Activated T-cell treated with anti-CD3 and anti-CD28 coated beads, Interleukin-2, amount 50 U/mL, for 24 hours (primary cell): Measurements from ENCODE around the gene ATG9B.

Experiments used
- DNase-seq: peaks from one replicate; pipeline ENCODE4 v3.0.0-alpha.2; 2020
- H3K27ac Mint-ChIP-seq: 2 replicates; pipeline ENCODE4 v1.8.0; 2020; ENCODE audit warnings: mild to moderate bottlenecking, mixed read lengths
- H3K27me3 Mint-ChIP-seq: 2 replicates; pipeline ENCODE4 v1.8.0; 2020; ENCODE audit warnings: mixed read lengths
- H3K36me3 Mint-ChIP-seq: 2 replicates; pipeline ENCODE4 v1.8.0; 2020; ENCODE audit warnings: low read depth, mixed read lengths
- H3K4me1 Mint-ChIP-seq: 2 replicates; pipeline ENCODE4 v1.8.0; 2020; ENCODE audit warnings: low read depth, mixed read lengths
- H3K4me3 Mint-ChIP-seq: 2 replicates; pipeline ENCODE4 v1.8.0; 2020; ENCODE audit warnings: mild to moderate bottlenecking, moderate library complexity, mixed read lengths
- H3K9me3 Mint-ChIP-seq: 2 replicates; pipeline ENCODE4 v1.8.0; 2020; ENCODE audit warnings: mixed read lengths

Gene ATG9B, protein sequence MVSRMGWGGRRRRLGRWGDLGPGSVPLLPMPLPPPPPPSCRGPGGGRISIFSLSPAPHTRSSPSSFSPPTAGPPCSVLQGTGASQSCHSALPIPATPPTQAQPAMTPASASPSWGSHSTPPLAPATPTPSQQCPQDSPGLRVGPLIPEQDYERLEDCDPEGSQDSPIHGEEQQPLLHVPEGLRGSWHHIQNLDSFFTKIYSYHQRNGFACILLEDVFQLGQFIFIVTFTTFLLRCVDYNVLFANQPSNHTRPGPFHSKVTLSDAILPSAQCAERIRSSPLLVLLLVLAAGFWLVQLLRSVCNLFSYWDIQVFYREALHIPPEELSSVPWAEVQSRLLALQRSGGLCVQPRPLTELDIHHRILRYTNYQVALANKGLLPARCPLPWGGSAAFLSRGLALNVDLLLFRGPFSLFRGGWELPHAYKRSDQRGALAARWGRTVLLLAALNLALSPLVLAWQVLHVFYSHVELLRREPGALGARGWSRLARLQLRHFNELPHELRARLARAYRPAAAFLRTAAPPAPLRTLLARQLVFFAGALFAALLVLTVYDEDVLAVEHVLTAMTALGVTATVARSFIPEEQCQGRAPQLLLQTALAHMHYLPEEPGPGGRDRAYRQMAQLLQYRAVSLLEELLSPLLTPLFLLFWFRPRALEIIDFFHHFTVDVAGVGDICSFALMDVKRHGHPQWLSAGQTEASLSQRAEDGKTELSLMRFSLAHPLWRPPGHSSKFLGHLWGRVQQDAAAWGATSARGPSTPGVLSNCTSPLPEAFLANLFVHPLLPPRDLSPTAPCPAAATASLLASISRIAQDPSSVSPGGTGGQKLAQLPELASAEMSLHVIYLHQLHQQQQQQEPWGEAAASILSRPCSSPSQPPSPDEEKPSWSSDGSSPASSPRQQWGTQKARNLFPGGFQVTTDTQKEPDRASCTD

DNA sequence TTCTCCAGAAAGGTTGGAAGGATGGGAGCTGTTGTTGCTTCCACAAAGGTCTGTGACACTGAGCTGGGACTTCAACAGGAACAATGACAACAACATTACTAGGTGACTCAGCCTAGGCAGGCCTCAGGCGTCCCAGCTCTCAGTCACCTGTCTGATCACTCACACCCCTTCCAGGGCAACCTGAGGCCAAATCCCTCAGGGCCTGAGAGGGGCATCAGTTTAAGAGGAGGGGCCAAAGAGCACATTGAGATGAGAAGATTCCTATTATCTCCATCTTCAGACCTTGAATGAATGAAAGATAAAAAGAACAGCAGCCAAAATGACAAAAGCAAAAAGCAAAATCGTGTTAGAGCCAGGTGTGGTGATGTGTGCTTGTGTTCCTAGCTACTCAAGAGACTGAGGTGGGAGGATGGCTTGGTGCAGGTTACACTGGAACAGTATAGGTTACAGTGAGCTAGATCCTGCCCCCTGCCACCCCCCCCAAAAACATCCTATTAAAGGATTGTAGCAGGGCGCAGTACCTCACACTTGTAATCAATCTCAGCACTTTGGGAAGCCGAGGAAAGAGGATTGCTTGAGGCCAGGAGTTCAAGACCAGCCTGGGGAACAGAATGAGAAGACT is at the start of gene ATG9B:
TSS of gene ATG9B (minus strand) at position 60 of the 622 bp plus-strand sequence. CDS start 71 bp downstream, outside the sequence.
- no peaks in the 10 kb centered on the region for H3K9me3 Mint-ChIP-seq
- H3K36me3 Mint-ChIP-seq: peaks cover 10% of the 10 kb centered on the region
- peaks cover 16% of the 10 kb centered on the region for H3K4me1 Mint-ChIP-seq
- no peak within 1 kb of the TSS for H3K4me3 Mint-ChIP-seq
- DNase-seq: no peak
- peaks cover 9% of the 10 kb centered on the region for H3K27me3 Mint-ChIP-seq
- no peak within 1 kb of the TSS for H3K27ac Mint-ChIP-seq

DNA sequence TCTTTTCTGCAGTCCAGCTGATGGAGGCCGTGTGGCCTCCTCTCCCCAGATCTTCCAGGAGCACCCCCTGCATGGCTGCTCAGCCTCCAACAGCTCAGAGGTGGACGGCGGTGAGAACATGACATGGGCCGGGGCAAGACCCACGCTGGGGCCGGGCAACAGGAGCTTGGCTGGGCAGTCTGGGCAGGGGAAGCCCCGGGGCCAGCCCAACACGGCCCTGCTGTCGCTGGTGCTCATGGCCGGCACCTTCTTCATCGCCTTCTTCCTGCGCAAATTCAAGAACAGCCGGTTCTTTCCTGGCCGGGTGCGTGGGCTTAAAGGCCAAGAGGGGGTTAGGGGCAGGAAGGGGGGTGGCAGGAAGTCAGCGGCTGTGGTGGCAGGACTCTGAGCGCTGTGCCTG is 49.7 kb upstream of the ATG9B start:
- Mint-ChIP-seq H3K9me3 (no peaks in the 10 kb centered on the region), H3K27ac (peak overlapping the region; percentile 47), H3K4me3 (no peak overlapping the region), H3K27me3 (no peaks in the 10 kb centered on the region), H3K36me3 (peaks cover 82% of the 10 kb centered on the region), H3K4me1 (peaks cover 10% of the 10 kb centered on the region)
- DNase-seq: no peak

DNA sequence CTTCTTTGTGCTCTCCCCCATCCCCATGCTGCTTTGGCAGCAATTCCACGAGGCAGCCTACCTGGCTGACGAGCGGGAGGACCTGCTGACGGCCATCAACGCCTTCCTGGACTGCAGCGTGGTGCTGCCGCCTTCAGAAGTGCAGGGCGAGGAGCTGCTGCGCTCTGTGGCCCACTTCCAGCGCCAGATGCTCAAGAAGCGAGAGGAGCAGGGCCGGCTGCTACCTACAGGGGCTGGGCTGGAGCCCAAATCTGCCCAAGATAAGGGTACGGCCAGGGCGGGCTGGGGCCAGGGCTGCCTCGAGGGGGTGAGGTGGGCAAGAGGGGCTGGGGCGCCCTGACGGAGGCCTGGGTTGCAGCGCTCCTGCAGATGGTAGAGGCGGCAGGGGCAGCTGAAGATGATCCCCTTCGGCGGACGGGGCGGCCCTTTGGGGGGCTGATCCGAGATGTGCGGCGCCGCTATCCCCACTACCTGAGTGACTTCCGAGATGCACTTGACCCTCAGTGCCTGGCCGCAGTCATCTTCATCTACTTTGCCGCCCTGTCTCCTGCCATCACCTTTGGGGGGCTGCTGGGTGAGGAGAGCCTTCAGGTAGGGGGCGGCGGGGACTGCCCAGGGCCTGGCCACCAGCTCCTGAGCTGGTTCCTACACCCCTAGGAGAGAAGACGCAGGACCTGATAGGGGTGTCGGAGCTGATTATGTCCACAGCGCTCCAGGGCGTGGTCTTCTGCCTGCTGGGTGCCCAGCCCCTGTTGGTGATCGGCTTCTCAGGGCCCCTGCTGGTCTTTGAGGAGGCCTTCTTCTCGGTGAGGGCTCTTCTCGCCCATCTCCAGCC is 47.0 kb upstream of the ATG9B start:
- no peaks in the 10 kb centered on the region for H3K4me1 Mint-ChIP-seq
- H3K27me3 Mint-ChIP-seq: no peaks in the 10 kb centered on the region
- H3K9me3 Mint-ChIP-seq: no peaks in the 10 kb centered on the region
- no peak overlapping the region for H3K27ac Mint-ChIP-seq
- DNase-seq: no peak
- no peak overlapping the region for H3K4me3 Mint-ChIP-seq
- peaks cover 81% of the 10 kb centered on the region for H3K36me3 Mint-ChIP-seq

DNA sequence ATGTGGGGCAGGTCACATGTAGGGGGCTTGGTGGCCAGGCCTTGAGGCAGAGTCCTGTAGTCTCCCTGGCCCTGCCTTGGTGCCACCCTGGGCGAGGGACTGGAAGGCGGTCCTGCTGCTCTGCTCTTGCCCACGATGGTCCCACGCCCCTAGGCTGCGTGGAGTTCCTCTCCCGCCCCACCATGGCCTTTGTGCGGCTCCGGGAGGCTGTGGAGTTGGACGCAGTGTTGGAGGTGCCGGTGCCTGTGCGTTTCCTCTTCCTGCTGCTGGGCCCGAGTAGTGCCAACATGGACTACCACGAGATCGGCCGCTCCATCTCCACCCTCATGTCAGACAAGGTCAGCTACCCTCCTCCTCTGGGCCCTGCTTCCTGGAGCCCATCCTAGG is 46.3 kb upstream of the ATG9B start:
- Mint-ChIP-seq H3K27ac (no peak overlapping the region), H3K36me3 (peaks cover 78% of the 10 kb centered on the region), H3K27me3 (no peaks in the 10 kb centered on the region), H3K9me3 (no peaks in the 10 kb centered on the region), H3K4me3 (no peak overlapping the region), H3K4me1 (no peaks in the 10 kb centered on the region)
- no peak for DNase-seq

DNA sequence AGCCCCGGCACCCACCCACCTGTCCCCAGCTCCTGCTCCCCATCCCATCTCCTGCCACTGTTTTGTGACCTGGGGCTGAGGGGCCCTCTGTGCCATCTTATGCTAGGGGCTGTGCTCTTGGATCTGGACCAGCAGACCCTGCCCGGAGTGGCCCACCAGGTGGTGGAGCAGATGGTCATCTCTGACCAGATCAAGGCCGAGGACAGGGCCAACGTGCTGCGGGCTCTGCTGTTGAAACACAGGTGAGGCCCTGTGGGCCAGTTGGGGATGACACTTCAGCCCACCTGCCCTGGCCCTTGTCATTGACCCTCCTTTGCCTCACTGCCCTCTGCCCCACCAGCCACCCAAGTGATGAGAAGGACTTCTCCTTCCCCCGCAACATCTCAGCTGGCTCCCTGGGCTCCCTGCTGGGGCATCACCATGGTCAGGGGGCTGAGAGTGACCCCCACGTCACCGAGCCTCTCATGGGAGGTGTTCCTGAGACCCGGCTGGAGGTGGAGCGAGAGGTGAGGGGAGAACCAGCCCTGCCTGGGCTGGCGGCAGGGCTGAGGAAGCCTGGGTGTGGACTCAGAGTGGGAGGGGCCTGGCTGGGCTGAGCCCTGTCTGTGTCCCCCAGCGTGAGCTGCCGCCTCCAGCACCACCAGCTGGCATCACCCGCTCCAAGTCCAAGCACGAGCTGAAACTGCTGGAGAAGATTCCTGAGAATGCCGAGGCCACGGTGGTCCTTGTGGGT is 45.7 kb upstream of the ATG9B start:
- H3K4me3 Mint-ChIP-seq: no peak overlapping the region
- no peak overlapping the region for H3K27ac Mint-ChIP-seq
- peaks cover 79% of the 10 kb centered on the region for H3K36me3 Mint-ChIP-seq
- no peaks in the 10 kb centered on the region for H3K9me3 Mint-ChIP-seq
- no peaks in the 10 kb centered on the region for H3K27me3 Mint-ChIP-seq
- no peaks in the 10 kb centered on the region for H3K4me1 Mint-ChIP-seq
- no peak for DNase-seq

DNA sequence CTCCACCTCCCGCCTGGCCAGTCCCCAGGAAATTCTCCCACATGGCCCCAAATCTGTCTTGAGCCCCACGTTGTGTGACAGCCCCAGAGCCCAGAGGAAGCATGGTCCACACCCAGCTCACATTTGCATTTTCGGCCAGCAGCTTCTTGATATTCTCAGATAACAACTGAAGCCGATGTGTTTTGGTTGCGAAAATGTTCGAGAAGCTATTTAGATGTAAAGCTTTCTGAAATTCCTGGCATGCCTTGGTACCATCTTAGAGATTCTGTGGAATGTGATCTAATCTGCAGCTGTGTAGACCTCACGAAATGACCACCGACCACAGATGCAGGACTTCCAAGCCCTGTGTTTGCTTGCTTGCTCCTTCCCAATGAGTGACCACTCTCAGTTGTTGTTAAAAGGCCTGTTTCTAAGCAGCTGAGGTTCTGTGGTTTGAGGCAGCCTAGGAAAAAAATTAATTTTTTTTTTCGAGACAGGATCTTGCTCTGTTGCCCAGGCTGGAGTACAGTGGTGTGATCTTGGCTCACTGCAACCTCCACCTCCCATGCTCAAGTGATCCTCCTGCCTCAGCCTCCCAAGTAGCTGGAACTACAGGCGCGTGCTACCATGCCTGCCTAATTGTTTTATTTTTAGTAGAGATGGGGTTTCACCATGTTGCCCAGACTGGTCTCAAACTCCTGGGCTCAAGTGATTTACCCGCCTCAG is 43.9 kb upstream of the ATG9B start:
- Mint-ChIP-seq H3K4me3 (no peak overlapping the region), H3K27ac (no peak overlapping the region), H3K4me1 (no peaks in the 10 kb centered on the region), H3K27me3 (no peaks in the 10 kb centered on the region), H3K36me3 (peaks cover 81% of the 10 kb centered on the region), H3K9me3 (no peaks in the 10 kb centered on the region)
- no peak for DNase-seq

DNA sequence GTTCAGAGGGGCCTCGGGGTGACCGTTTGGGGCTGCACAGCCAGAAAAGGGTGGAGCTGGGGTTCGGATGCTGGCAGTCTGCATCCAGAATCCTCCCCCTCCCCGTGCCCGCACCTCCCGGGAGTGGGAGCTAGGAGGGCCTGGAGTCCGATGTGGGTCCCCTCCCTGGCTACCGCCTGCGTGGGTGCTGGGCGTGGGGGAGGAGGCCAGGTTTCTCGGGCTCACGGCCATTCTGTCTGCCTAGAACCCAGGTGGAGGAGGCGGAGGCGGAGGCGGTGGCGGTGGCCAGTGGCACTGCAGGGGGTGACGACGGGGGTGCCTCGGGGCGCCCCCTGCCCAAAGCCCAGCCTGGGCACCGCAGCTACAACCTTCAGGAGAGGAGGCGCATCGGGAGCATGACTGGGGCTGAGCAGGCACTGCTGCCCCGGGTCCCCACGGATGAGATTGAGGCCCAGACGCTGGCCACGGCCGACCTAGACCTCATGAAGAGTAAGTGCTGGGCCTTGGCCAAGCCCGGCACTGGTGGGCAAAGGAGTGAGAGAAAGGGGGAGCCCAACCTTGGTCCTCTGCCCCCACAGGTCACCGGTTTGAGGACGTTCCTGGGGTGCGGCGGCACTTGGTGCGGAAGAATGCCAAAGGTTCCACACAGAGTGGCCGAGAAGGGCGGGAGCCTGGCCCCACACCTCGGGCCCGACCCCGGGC is 42.1 kb upstream of the ATG9B start:
- no peak overlapping the region for H3K27ac Mint-ChIP-seq
- peaks cover 5% of the 10 kb centered on the region for H3K4me1 Mint-ChIP-seq

DNA sequence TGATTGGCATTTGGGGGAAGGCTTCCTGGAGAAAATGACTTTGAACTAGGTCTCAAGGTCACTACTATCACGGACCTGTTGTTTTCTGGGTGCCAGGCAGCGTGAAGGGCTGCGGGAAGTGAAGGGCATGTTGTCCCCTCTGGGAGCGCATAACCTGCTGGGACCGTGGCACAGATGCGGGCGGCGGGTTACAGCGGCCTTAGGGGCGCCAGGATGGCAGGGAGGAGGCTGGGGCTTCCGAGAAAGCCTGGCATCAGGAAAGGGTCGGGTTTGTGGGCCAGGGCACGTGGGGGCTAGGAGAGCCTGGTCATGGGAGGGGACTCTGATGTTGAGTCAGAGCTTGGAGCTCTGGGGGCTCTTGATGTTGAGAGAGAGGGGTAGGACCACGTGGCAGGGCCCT is 41.2 kb upstream of the ATG9B start:
- Mint-ChIP-seq H3K4me1 (peaks cover 13% of the 10 kb centered on the region), H3K27ac (no peak overlapping the region), H3K4me3 (no peak overlapping the region), H3K36me3 (peaks cover 69% of the 10 kb centered on the region), H3K9me3 (no peaks in the 10 kb centered on the region), H3K27me3 (no peaks in the 10 kb centered on the region)
- no peak for DNase-seq

More for the DNA sequence above, 42.1 kb upstream of the ATG9B start:
- no peak overlapping the region for H3K4me3 Mint-ChIP-seq
- no peak for DNase-seq
- no peaks in the 10 kb centered on the region for H3K27me3 Mint-ChIP-seq
- peaks cover 78% of the 10 kb centered on the region for H3K36me3 Mint-ChIP-seq
- H3K9me3 Mint-ChIP-seq: no peaks in the 10 kb centered on the region

DNA sequence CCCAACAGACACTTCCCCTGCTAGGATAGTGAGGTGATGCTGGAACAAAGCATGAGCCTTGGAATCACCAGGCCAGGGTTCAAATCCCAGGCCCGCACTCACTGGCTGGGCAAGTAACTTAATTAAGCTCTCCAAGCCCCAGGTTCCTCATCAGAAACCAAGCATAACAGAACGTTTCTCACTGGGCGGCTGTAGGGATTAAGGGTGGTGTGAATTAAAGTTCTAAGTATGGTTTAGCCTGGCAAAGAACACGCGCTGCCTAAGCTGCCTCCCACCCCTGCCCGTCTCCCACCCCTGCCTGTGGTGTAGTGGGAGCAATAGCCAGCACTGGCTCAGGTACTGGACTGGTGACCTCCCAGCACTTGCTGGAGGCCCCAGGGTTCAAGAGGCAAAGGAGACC is 40.7 kb upstream of the ATG9B start:
- H3K4me1 Mint-ChIP-seq: peaks cover 14% of the 10 kb centered on the region
- no peak overlapping the region for H3K4me3 Mint-ChIP-seq
- H3K27me3 Mint-ChIP-seq: no peaks in the 10 kb centered on the region
- no peak overlapping the region for H3K27ac Mint-ChIP-seq
- H3K9me3 Mint-ChIP-seq: no peaks in the 10 kb centered on the region
- peaks cover 69% of the 10 kb centered on the region for H3K36me3 Mint-ChIP-seq
- DNase-seq: no peak

DNA sequence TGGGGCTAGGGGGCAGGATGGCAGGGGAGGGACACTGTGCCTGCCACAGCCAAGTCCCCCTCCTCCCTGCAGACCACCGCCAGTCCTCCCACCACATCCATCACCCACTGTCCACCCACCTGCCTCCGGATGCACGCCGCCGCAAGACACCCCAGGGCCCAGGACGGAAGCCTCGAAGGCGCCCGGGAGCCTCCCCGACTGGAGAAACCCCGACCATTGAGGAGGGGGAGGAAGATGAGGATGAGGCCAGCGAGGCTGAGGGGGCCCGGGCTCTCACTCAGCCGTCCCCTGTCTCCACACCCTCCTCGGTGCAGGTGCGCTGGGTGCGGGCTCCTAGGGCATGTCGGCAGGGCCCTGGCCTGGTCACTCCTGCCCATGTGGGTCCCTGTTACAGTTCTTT is 40.2 kb upstream of the ATG9B start:
- Mint-ChIP-seq H3K4me1 (peaks cover 14% of the 10 kb centered on the region), H3K27me3 (no peaks in the 10 kb centered on the region), H3K36me3 (peaks cover 65% of the 10 kb centered on the region), H3K27ac (no peak overlapping the region), H3K4me3 (no peak overlapping the region), H3K9me3 (no peaks in the 10 kb centered on the region)
- DNase-seq: no peak

DNA sequence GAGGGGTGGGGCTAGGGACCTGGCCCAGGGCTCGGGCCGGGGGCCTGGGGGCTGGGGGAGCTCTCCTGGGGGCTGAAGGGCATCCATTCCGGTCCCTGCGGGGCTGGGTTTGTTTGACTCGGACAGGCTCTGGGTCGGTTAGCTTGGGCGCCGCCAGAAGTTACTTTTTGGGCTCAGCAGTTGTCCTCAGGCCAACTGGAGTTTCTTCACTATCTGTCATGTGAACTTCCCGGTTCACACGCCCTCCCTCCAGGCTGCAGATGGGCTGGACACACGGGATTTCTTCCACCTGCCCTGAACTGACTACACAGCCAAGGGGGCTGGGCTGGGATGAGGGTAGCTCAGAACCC is 38.9 kb upstream of the ATG9B start:
- no peaks in the 10 kb centered on the region for H3K9me3 Mint-ChIP-seq

DNA sequence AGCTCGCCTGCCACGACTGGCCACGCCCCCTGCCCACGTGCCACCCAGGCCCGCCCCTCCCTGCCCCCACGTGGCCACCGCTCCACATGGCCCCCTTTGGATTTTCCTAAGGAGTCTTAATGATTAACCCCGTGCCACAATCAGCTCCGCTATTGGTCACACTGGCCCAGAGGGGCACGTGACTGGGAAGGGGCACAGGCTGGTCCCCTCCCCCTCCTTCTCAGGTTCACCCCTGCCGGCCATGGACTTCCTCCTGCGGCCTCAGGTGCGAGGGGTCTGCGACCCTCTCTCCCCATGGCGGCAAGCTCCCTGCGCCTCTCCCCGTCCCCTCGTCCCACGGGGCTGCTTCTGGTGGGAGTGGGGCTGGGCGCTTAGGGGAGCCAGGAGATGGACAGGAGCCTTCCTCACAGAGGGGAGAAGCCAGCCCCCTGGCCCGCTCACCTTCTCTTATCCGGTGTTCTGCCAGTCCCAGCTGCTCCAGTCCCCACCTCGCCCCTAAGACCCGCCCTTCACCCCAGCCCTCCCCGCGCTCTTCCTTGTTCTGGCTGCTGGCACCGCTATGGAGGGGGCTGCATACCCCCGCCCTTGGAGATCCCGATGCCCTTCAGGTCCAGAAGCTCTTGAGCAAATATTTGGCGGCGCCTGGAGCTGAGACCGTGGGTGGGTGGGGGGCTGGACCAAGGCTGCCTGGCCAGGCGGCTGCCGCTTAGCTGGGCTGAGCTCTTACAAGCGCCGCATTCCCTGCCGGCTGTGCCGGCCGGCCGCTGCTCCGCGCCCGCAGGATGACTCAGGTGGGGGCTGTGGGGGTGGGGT is 38.3 kb upstream of the ATG9B start:
- Mint-ChIP-seq H3K9me3 (no peaks in the 10 kb centered on the region), H3K36me3 (peaks cover 52% of the 10 kb centered on the region), H3K4me1 (peaks cover 25% of the 10 kb centered on the region), H3K4me3 (no peak overlapping the region), H3K27ac (no peak overlapping the region), H3K27me3 (no peaks in the 10 kb centered on the region)
- DNase-seq: no peak

More for the DNA sequence above, 38.9 kb upstream of the ATG9B start:
- Mint-ChIP-seq H3K27me3 (no peaks in the 10 kb centered on the region), H3K36me3 (peaks cover 58% of the 10 kb centered on the region), H3K4me1 (peaks cover 25% of the 10 kb centered on the region), H3K4me3 (no peak overlapping the region), H3K27ac (no peak overlapping the region)
- DNase-seq: no peak
